ENCODE data around the gene RPIA. TPM values are rescaled to one million over a fixed set of nuclear protein-coding genes. Genes with fewer than 3 reads are reported as not detected.

The RPIA gene
- total RNA-seq, 1 donor from 2014 or later = 13.3 TPM

- H3K9me3 Mint-ChIP-seq (ENCODE audit: unreplicated experiment) = no peaks in the 10 kb centered on the region
- Histone ChIP-seq H3K36me3 (ENCODE audit: insufficient read depth, low read length) (no peaks in the 10 kb centered on the region), H3K9me3 (ENCODE audit: insufficient read depth, low read depth, low read length) (no peaks in the 10 kb centered on the region), H3K27ac (ENCODE audit: low read depth, low read length) (no peak overlapping the region), H2AFZ (ENCODE audit: low read depth, low read length) (no peak overlapping the region), H3K4me2 (ENCODE audit: low read length) (no peak overlapping the region), H3K4me1 (ENCODE audit: insufficient read depth, low read length) (no peaks in the 10 kb centered on the region), H3K27me3 (ENCODE audit: insufficient read depth, low read length) (no peaks in the 10 kb centered on the region), H3K79me2 (ENCODE audit: insufficient read depth, low read length) (no peaks in the 10 kb centered on the region), H4K20me1 (ENCODE audit: insufficient read depth, low read length) (peaks cover 15% of the 10 kb centered on the region), H3K9ac (ENCODE audit: low read length) (no peak overlapping the region), H3K4me3 (ENCODE audit: insufficient read depth, low read depth, low read length) (no peak overlapping the region)
- H3K4me3 Mint-ChIP-seq (ENCODE audit: unreplicated experiment) = no peak overlapping the region
- TF ChIP-seq CTCF (IDR thresholded peaks at IDR 0.05; ENCODE audit: insufficient read depth, low read depth, low read length) (no peak), EZH2 (IDR thresholded peaks at IDR 0.05; ENCODE audit: insufficient read depth, low read length) (no peak)
- no peaks in the 10 kb centered on the region for H3K4me1 Mint-ChIP-seq (ENCODE audit: low read depth, unreplicated experiment)
- no peaks in the 10 kb centered on the region for H3K27me3 Mint-ChIP-seq (ENCODE audit: low read depth, unreplicated experiment)
- DNase-seq (ENCODE audit: low read depth) (no peak), FAIRE-seq (no peak)
- no peak overlapping the region for H3K27ac Mint-ChIP-seq (ENCODE audit: unreplicated experiment)
- H3K36me3 Mint-ChIP-seq (ENCODE audit: low read depth, unreplicated experiment) = no peaks in the 10 kb centered on the region
Measured at GRCh38 chr2:88711897-88712296, 20.4 kb downstream of the RPIA start.

GRCh38 chr2:88713408-88713807 is 21.9 kb downstream of the RPIA start:
- H3K4me3 Mint-ChIP-seq (ENCODE audit: unreplicated experiment) = no peak overlapping the region
- no peak for FAIRE-seq
- peaks cover 2% of the 10 kb centered on the region for H3K9me3 ChIP-seq (ENCODE audit: insufficient read depth, low read depth, low read length)

More at GRCh38 chr2:88713408-88713807, 21.9 kb downstream of the RPIA start:
- Histone ChIP-seq H3K79me2 (ENCODE audit: insufficient read depth, low read length) (no peaks in the 10 kb centered on the region), H3K4me3 (ENCODE audit: insufficient read depth, low read depth, low read length) (no peak overlapping the region), H2AFZ (ENCODE audit: low read depth, low read length) (no peak overlapping the region), H3K4me1 (ENCODE audit: insufficient read depth, low read length) (no peaks in the 10 kb centered on the region), H4K20me1 (ENCODE audit: insufficient read depth, low read length) (peaks cover 15% of the 10 kb centered on the region), H3K9ac (ENCODE audit: low read length) (no peak overlapping the region), H3K36me3 (ENCODE audit: insufficient read depth, low read length) (no peaks in the 10 kb centered on the region), H3K4me2 (ENCODE audit: low read length) (no peak overlapping the region), H3K27ac (ENCODE audit: low read depth, low read length) (no peak overlapping the region), H3K27me3 (ENCODE audit: insufficient read depth, low read length) (no peaks in the 10 kb centered on the region)
- no peak overlapping the region for H3K27ac Mint-ChIP-seq (ENCODE audit: unreplicated experiment)
- no peaks in the 10 kb centered on the region for H3K4me1 Mint-ChIP-seq (ENCODE audit: low read depth, unreplicated experiment)
- TF ChIP-seq CTCF (IDR thresholded peaks at IDR 0.05; ENCODE audit: insufficient read depth, low read depth, low read length) = no peak
- TF ChIP-seq EZH2 (IDR thresholded peaks at IDR 0.05; ENCODE audit: insufficient read depth, low read length) = no peak
- H3K36me3 Mint-ChIP-seq (ENCODE audit: low read depth, unreplicated experiment) = no peaks in the 10 kb centered on the region
- no peaks in the 10 kb centered on the region for H3K9me3 Mint-ChIP-seq (ENCODE audit: unreplicated experiment)
- H3K27me3 Mint-ChIP-seq (ENCODE audit: low read depth, unreplicated experiment) = no peaks in the 10 kb centered on the region
- DNase-seq (ENCODE audit: low read depth) = no peak
